ENCODE measurements around the gene ABCF2. TPM values are rescaled to one million over a fixed set of nuclear protein-coding genes. Genes with fewer than 3 reads are reported as not detected.

The ABCF2 gene
- total RNA-seq, 6 donors from 2014 or later = 19.8 to 48.2 (median 28.6) TPM

DNA sequence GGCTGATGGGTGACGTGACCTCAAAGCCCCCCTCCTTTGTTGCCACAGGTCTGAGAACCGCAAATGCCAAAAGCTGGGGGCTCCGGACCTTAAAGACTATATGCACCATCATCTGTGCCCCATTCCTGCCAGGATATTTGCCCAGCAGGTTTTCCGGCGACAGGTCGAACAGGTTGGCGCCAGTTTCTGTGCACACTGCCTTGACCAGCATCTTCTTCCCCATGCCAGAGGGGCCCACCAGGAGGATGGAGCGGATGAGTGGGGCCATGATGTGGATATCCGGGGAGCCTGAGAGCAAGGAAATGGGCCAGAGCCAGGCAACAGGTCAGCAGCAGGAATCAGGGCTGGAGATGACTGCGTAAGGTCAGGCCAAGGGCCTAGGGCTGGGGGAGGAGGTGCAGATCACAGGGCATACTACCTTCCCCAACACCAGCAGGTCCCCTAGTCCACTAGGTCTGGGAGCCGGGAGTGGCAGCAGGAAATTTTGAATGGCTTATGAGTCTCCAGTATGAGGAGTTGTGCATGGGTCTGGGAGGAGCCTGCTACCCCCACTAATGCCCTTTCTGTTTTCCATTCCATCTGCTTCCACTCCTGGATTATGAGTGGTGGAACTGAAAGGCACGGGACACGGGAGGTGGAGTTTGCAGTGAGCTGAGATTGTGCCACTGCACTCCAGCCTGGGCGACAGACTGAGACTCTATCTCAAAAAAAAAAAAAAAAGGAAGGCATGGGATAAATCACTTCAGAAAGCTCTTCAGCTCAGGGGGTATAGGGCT is 33.6 kb downstream of the ABCF2 start:
- DNase-seq (no peak), ATAC-seq (ENCODE audit: low FRiP score in 2 of 2) (no peak)
- Histone ChIP-seq H3K9me3 (no peaks in the 10 kb centered on the region), H3K4me3 (no peak overlapping the region), H3K36me3 (no peaks in the 10 kb centered on the region), H3K4me1 (no peaks in the 10 kb centered on the region), H3K27me3 (no peaks in the 10 kb centered on the region), H3K27ac (no peak overlapping the region)
- 92% methylated on average over 10 to 14 of the region's 14 CpGs for WGBS, 2 donors
- TF ChIP-seq, protein P1, sequence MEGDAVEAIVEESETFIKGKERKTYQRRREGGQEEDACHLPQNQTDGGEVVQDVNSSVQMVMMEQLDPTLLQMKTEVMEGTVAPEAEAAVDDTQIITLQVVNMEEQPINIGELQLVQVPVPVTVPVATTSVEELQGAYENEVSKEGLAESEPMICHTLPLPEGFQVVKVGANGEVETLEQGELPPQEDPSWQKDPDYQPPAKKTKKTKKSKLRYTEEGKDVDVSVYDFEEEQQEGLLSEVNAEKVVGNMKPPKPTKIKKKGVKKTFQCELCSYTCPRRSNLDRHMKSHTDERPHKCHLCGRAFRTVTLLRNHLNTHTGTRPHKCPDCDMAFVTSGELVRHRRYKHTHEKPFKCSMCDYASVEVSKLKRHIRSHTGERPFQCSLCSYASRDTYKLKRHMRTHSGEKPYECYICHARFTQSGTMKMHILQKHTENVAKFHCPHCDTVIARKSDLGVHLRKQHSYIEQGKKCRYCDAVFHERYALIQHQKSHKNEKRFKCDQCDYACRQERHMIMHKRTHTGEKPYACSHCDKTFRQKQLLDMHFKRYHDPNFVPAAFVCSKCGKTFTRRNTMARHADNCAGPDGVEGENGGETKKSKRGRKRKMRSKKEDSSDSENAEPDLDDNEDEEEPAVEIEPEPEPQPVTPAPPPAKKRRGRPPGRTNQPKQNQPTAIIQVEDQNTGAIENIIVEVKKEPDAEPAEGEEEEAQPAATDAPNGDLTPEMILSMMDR (IDR thresholded peaks at IDR 0.05) = no peak
- no peak for TF ChIP-seq POLR2A (IDR thresholded peaks at IDR 0.05)
- no peak for TF ChIP-seq EP300 (IDR thresholded peaks at IDR 0.05)
- TF ChIP-seq POLR2AphosphoS5 (IDR thresholded peaks at IDR 0.05) = no peak

DNA sequence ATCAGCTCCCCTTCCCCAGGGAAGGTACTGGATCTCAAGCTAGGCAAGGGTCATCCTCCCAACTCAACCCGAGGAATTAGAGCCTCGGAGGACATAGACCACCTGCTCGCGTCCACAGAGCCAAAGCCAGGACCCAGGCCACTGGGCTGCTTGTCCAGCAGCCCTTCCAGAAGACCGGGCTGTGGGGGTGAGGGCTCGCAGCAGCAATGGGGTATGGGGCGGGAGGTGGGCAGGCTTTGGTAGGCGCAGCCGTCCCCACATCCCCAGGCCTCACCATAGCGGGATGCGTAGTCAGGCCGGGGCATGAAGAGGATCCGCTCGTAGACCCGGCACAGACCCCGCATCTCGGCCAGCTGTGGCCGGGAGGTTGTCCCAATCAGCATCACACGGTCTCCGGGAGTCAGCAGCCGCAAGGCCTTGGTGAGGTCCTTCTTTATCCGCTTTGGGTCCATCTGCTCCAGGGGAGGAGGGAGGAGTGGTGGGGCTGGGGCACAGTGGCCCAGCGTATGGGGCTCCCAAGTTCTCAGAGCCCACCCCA is 34.9 kb downstream of the ABCF2 start:
- TF ChIP-seq, protein P1 (IDR thresholded peaks at IDR 0.05) = no peak
- TF ChIP-seq EP300 (IDR thresholded peaks at IDR 0.05) (no peak), POLR2AphosphoS5 (IDR thresholded peaks at IDR 0.05) (no peak), POLR2A (IDR thresholded peaks at IDR 0.05) (no peak)
- Histone ChIP-seq H3K4me3 (no peak overlapping the region), H3K27me3 (no peaks in the 10 kb centered on the region), H3K4me1 (no peaks in the 10 kb centered on the region), H3K36me3 (no peaks in the 10 kb centered on the region), H3K27ac (no peak overlapping the region), H3K9me3 (no peaks in the 10 kb centered on the region)
- no peak for DNase-seq
- ATAC-seq (ENCODE audit: low FRiP score in 2 of 2) = no peak
- WGBS, 2 donors = 94 to 100% methylated on average over 4 to 22 of the region's 23 CpGs

DNA sequence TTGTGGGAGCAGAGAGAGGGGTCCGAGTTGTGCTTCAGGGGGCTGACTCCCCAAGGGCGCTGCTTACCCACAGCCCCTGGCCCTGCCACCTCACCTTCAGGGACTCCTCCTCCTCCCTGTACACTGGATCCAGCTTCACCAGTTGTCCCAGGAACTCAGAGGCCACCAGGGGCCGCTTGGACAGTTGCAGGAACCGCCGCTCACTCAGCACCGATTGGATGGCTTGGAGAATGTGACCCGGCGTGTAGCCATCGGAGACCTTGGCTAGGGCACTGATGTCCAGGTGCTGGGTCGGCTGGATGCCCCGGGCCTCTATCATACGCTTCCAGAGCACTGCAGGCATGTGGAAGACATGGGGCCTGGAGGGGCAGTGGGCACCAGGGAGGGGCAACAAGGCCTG is 35.5 kb downstream of the ABCF2 start:
- no peak overlapping the region for H3K4me3 ChIP-seq
- H3K27ac ChIP-seq = no peak overlapping the region
- no peaks in the 10 kb centered on the region for H3K27me3 ChIP-seq
- H3K36me3 ChIP-seq = no peaks in the 10 kb centered on the region
- 72 to 79% methylated on average over 4 to 12 of the region's 12 CpGs for WGBS, 2 donors
- H3K4me1 ChIP-seq = no peaks in the 10 kb centered on the region
- no peak for DNase-seq
- TF ChIP-seq POLR2A (IDR thresholded peaks at IDR 0.05) (no peak), POLR2AphosphoS5 (IDR thresholded peaks at IDR 0.05) (no peak), EP300 (IDR thresholded peaks at IDR 0.05) (no peak)
- TF ChIP-seq, protein P1 (IDR thresholded peaks at IDR 0.05) = no peak
- no peaks in the 10 kb centered on the region for H3K9me3 ChIP-seq
- ATAC-seq (ENCODE audit: low FRiP score in 2 of 2) = no peak

DNA sequence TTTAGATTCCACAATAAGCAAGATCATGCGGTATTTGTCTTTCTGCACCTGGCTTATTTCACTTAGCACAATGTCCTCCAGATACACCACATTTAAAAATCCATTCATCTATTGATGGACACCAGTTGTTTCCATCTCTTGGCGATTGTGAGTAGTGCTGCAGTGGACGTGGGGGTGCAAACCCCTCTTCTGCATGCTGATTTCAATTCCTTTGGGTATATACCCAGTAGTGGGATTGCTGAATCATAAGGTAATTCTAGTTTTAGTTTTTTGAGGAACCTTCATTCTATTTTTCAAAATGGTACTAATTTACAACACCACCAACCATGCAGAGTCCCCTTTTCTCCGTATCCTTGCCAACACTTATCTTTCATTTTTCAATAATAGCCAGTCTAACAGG is 38.0 kb downstream of the ABCF2 start:
- Histone ChIP-seq H3K27me3 (no peaks in the 10 kb centered on the region), H3K4me3 (no peak overlapping the region), H3K4me1 (no peaks in the 10 kb centered on the region), H3K27ac (no peak overlapping the region), H3K36me3 (no peaks in the 10 kb centered on the region), H3K9me3 (no peaks in the 10 kb centered on the region)
- WGBS, 2 donors = 71 to 76% methylated on average over 4 of the region's 4 CpGs
- no peak for DNase-seq
- TF ChIP-seq EP300 (IDR thresholded peaks at IDR 0.05) (no peak), POLR2AphosphoS5 (IDR thresholded peaks at IDR 0.05) (no peak), POLR2A (IDR thresholded peaks at IDR 0.05) (no peak)
- TF ChIP-seq, protein P1 (IDR thresholded peaks at IDR 0.05) = no peak
- ATAC-seq (ENCODE audit: low FRiP score in 2 of 2) = no peak

DNA sequence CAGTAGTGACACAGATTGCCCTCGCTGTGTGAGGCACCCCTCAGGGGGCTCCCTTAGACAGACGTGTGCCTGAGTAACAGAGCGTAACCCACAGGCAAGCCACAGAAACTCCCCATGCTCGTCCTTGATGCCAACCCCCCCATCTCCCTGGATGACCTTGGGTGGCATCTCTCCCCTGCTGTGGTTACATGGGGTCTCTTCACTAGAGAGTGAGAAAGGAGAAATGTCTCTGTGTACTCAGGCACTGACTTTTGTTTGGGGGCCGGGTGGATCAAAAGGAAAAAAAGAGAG is 38.8 kb downstream of the ABCF2 start:
- no peaks in the 10 kb centered on the region for H3K9me3 ChIP-seq
- H3K27ac ChIP-seq = no peak overlapping the region
- no peaks in the 10 kb centered on the region for H3K27me3 ChIP-seq
- no peaks in the 10 kb centered on the region for H3K36me3 ChIP-seq
- no peak for TF ChIP-seq POLR2A (IDR thresholded peaks at IDR 0.05)
- TF ChIP-seq, protein P1 (IDR thresholded peaks at IDR 0.05) = no peak
- TF ChIP-seq EP300 (IDR thresholded peaks at IDR 0.05) = no peak
- TF ChIP-seq POLR2AphosphoS5 (IDR thresholded peaks at IDR 0.05) = no peak
- no peaks in the 10 kb centered on the region for H3K4me1 ChIP-seq
- DNase-seq = no peak
- no peak overlapping the region for H3K4me3 ChIP-seq
- no peak for ATAC-seq (ENCODE audit: low FRiP score in 2 of 2)
- 56 to 65% methylated on average over 4 to 5 of the region's 5 CpGs for WGBS, 2 donors

Data from upper lobe of left lung (tissue), 6 donors.